HG03575 (cell line): Measurements from ENCODE around the gene KRT76.
"Not testable (repeated sequence)": the region's sequence is repeated elsewhere in the genome, so short reads cannot be mapped to it uniquely, and the experiment has no call there.

ENCODE experiments used
- ATAC-seq: cut with Tn5 transposase; IDR thresholded peaks from one replicate; pipeline ENCODE4 v1.9.1; 2021; ENCODE audit not compliant: unreplicated experiment, insufficient number of reproducible peaks, low FRiP score; ENCODE audit errors: extremely low read depth

KRT76 gene

DNA sequence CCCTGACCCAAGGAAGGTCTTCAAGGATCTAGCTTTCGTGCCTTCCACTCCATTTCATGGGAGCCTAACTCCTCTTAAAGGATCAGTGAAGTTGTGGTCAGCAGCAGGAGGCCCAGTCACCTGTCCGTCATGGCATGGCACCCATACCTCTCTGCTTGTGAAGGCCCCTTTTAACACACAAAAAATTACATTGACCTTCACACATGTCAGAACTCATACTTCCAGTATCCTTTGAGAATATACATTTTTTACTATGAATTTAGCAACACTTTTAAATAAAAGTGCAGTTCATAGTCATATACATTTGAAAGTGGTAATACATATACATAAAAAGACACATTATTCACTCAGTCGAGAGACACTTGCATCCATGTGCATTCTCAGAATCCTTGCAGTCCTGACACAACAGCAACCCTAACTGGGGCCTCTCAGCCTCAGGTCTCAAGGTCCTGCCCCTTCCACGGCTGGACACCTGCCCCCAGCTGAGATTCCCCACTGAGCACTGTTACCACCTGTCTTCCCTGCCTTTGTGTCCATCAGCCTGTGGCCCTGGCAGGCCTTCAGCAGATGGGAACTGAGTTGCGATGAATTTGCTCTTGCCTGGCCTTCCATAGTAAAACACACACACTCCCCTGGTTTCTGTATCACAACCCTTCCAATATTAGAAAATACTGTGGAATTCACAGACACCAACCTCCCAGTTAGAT is 22.5 kb upstream of the KRT76 start:
- no peak for ATAC-seq

DNA sequence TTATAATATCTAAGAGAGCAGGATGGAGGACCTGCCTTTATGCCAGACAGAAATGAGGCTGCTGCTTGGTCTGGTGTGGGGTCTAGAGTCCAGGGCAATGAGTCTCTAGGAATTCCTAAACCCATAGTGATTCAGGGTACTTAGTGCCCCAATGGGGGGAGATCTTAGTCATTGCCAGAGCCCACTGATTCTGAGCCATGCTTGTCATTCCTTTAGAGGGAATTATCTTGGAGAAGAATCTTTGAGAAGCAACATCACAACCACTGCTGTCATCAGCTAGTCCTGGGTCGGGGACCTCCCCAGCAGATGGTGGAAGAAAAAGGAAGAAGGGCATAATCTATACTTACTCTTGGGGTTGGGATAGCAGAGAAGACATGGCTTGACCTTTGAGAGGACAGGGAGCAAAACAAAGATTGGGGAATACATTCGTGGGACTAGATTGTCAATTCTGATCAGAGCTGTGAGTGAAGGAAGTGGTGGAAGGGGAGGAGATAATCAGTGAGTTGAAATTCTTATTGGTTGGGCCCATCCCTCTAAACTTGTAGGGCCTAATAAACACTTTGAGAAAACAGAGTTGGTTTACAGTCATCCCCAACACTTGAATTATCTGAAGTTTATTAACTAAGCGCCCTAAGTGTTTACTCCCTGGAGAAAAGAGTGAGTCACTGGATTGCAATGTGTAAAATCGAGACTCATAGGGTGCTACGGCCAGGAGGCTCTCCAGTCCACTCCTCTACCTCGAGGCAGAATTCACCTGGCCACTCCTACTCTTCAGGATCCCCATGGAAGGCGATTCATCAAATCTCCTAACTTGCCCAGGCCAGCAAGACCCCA is 21.7 kb upstream of the KRT76 start:
- no peak for ATAC-seq

DNA sequence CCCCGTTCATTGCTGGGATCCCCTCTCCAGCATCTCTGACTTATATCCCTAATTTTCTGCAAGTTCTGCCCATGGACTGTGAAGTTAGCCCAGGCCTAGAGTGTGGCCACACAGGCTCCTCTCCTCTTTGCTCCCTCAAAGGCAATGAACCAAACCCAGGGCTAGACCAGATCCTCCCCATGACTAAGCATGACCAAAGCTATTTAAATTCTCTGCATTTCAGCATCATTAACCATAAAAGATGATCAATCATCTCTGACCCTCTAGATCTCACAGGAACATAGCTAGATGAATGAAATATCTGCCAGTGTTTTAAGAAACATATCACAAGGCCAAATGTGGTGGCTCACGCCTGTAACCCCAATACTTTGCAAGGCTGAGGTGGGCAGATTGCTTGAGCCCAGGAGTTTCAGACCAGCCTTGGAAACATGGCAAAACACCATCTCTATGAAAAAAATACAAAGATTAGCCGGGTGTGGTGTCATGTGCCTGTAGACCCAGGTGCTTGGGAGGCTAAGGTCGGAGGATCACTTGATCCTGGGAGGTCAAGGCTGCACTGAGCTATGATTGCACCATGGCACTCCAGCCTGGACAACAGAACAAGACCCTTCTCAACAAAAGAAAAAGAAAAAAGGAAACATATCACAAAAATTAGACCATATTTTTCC is 21.0 kb upstream of the KRT76 start:
- no peak for ATAC-seq

DNA sequence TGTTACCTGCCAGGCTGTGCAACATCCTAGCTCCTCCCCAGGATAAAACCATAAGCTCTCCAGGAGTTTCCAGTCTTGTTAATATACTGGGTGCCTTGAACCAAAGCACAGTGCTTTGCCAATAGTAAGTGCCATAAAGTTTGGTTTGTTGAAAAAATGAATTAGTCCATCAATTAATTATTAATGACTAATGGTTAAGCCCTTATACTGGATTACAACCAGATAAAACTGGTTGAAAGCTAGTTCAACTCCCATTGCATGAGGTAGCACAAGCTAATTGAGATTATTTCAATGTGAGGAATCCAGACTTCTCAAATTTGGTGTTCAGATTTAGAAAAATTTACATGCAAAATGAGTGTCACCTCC is 20.4 kb upstream of the KRT76 start:
- no peak for ATAC-seq

DNA sequence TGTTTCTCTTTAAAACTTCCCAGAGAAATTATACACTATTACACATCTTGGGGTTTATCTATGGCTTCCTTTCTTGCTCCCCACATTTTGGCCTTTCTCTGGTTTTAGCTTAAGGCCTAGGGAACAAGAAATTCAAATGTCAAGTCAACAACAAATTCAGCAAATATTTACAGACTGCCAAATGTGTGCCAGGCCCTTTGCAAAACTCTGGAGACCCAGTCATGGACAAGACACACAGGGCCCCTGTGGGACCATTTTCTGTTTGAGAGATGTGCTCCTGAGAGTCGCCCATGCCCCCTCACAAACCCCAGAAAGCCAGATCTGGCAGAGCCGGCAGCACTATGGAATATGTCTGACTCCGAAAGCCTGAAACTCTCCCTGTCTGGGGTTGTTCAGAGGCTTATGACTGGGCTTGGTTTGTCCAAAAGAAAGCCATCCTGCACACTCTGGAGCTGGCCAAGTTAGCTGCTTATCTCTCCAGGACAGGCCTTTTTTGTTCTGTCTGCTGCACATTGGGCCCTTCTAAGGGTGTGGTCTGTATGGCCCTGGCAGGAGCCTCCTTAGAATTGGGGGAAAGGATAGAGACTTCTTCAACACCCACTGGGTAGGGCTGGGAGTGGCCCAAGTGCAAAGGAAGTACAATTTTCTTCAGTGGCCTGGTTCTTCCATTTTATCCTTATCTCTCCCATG is 19.8 kb upstream of the KRT76 start:
- no peak for ATAC-seq

DNA sequence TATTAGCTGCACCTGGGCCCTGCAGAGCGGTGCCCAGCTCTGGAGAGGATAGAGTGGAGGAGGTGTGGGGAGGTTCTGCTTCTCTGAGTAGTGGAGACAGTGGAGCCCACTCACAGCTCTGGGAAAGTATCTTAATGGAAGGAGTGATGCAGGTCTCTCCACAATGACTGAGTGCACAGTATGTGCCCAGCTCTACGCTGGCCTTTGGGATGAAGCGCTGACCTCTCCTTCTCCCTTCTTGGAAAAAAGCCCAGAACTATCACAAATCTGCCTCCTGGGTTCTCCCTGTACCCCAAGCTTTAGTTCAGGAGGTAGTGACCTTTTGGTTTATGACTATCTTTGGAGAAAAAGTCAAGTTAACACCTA is 19.3 kb upstream of the KRT76 start:
- no peak for ATAC-seq

DNA sequence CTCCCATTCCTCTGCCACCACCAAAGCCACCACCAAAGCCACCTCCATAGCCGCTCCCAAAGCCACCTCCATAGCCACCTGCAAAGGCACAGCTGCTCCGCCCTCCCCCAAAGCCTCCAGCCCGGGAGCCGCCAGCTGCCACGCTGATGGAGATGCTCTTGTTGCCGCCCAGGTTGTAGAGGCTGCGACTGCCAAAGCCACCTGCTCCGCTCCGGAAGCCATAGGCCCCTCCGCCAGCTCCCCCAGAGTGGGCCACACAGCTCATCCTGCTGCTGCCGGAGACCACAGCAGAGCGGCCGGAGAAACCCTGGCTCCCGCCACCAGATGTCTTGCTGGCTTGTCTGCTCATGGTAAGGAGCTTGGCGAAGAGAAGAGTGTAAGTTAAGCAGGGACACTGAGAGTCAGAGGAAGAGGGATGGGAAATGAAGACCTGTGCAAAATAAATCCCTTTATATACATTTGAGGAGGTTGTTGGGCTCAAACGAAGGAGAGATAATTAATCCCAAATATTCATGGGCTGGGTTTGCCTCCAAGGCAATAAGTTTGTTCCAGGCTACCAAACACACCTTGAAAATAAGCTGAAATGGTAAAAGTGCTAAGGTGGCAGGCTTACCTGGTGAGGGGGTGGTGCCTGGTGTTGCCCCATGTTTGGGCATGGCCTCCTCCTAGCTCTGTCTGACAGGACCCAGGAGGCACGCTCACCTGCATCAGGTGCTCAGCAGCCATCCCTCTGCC is 18.7 kb upstream of the KRT76 start, which contains the start of gene KRT3:
Gene KRT3 (minus strand): TSS at position 424 of the 735 bp plus-strand sequence. CDS start 75 bp downstream, at position 349.
- no peak for ATAC-seq

DNA sequence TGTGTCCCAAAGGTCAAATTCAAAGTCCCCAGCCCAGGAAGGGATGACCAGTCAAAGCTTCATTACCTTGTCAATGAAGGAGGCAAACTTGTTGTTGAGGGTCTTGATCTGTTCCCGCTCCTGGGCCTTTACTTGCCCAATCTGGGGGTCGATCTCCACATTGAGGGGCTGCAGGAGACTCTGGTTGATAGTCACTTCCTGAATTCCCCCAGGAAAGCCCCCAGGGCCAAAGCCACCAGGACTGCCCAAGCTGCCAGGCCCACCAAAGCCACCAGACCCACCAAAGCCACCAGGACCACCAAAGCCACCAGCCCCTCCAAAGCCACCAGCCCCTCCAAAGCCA is 18.2 kb upstream of the KRT76 start:
- ATAC-seq, result not testable (repeated sequence)

DNA sequence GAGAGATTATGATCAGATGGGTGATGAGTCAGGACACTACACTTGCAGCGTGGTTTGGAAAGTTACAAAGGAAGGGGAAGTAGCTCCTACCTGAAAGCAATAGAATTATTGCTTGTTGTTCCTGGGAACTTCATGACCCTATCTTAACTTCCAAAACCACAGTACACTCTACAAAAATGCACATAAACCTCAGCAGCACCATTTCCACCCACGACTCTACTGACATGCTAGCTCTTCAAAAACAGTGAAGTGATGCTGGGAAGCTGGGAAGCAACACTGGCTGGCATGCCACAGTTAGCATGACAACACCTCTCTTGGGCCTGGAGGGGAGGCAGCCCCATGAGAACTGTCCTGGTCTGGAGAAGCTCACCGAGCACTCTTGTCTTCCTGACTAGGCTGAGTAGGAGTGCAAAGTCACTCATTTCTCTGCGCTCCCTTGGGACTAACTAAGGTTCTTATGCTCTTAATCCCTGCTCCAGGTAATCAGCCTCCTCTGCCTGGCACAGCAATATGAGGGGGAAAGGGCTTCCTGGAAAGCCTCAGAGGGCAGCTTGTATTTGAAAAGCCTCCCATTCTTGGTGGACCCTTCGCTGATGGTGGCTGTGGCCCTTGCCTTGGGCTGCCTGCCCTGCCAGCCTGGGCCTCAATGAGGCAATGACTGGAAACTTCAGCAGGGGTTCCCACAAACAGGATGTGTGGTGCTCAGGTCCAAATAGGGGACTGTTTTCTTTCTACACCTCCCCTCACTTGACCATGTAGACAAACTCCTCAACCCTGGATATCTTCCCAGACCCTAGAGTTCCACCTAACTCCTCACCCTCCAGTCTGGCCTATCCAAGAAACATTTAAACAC is 17.6 kb upstream of the KRT76 start:
- no peak for ATAC-seq

DNA sequence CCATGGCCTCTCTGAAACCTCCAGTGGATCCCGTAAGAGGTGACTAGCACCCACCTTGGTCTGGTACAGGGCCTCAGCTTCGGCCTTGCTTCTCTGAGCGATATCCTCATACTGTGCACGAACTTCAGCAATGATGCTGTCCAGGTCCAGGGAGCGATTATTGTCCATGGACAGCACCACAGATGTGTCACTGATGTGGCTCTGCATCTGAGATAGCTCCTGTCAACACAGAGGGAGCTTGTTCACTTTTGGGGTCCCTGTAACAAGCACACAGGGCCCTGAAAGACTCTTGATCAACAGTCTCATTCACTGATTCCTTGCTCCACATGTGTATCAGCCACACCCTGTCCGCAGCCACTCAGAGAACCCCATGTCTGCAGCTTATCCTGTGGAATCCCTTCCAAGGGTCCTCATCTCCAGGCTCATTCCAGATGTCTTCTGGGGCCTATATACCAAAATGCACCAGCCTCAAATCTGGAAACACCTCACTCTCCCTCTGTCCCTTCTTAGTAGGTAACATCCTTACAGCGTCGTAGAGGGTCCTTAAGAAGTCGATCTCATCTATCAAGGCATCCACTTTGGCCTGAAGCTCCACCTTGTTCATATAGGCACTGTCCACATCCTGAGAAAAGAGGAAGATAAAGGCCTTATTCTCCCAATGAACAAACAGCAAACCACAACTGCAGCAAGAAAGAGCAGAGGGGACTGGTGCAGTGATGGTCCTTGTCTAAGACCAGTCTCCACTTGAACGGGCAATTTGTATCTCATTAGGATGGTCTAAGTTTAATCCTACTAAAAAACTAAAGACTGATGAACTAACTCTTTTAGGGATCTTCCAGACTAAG is 15.3 kb upstream of the KRT76 start:
- ATAC-seq, result no peak

DNA sequence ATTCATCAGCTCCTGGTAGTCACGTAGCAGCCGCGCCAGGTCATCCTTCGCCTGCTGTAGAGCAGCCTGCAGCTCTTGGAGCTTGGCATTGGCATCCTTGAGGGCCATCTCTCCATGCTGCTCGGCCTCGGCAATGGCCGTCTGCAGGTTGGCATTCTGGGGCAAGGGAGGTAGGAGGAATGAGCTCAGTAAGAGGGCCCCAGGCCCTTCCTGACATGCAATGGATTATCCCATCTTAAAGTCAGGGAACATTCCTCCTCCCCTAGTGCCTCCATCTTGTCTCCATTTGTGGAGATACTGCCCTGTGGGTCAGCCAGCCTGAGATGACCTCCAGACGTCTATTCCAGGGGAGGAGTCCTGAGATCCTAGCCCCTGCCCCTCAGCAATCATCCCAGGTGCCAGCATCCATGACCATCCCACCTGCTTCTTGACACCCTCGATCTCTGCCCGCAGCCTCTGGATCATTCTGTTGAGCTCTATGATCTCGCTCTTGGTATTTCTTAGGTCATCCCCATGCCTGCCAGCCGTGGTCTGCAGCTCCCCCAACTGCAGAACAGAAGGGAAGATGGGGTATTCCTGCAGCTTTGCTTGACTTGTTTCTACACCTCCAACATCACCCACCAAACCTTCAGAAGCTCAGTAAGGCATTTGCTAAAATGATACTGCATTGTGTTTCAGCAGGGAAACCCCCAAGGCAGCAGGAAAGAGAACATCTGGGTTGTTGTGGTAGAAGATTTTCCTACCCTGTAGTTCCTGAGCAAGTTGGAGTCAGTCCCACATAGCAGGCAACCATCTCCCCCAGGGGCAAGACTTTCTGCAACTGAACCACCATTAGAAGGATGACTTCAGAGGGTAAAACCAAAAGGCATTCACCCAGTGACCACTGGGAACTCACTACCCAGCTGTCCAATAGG is 14.4 kb upstream of the KRT76 start:
- ATAC-seq, result no peak

DNA sequence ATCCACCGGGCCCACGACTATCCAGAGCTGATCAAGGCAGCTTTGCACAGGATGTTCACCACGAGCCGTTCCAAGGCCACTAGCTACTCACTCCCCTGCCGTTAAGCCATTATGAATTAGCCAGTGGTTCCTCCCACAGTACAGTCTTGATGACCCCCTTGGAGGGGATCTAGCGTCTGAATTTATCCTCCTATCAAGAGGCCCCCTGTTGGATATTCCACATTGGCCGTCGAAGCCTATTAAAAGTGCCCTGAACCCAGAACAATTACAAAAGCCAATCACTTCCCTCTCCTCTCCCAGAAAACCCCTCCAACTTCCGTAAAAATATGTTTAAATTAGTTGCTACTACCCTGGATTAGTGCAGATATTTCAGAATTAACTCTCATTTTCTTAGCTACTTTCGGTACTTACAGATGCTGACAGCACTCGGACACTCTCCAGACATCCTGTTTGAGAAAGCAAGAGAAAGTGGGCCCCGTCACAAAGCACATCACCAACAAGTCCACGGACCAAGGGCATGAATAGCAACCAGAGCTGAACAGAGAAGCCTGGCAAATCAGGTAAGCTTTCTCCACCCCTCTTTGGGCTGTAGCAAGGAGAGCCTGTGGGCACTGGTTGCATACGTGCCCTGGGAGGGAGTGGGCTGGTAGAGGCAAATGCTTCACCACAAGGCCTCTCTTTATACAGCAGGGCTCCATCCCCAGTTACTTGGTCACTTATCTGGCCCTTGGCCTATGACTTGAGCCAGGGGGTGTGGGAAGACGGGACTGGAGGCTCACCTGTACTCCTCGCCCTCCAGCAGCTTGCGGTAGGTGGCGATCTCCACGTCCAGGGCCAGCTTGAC is 13.5 kb upstream of the KRT76 start:
- no peak for ATAC-seq

DNA sequence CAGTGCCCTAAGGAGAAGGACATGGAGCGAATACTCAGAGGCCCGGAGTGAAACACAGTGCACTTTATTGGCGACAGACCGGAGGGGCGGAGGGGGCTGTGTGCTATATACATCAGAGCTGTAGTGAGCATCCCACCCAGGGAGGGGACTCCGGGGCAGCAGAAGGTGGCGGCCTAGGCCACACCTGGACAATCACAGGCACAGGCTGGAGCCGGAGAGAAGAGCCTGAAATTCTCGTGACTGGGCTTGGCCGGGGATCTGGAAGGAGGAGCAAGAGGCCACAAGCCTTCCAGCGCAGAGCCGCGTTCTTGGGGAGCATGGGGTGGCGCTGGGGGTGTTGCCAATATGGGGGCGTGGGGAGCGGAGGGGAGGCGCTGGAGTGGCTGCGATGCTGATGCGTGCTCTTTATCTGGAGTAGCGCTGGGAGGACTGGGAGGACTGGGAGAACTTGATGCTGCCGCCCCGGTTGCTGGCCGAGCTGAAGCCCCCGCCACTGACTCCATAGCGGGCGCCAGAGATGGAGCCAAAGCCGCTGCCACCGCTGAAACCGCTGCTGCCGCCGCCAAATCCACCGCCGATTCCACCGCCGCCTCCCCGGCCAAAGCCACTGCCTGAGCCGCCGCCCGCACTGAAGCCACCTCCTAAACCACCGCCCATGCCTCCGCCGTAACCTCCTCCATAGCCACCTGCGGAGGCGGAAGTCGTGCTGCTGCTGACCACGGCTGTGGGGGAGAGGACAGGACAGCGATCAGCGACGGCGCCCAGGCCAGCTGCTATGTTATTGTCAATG is 12.7 kb upstream of the KRT76 start:
- ATAC-seq, result no peak

DNA sequence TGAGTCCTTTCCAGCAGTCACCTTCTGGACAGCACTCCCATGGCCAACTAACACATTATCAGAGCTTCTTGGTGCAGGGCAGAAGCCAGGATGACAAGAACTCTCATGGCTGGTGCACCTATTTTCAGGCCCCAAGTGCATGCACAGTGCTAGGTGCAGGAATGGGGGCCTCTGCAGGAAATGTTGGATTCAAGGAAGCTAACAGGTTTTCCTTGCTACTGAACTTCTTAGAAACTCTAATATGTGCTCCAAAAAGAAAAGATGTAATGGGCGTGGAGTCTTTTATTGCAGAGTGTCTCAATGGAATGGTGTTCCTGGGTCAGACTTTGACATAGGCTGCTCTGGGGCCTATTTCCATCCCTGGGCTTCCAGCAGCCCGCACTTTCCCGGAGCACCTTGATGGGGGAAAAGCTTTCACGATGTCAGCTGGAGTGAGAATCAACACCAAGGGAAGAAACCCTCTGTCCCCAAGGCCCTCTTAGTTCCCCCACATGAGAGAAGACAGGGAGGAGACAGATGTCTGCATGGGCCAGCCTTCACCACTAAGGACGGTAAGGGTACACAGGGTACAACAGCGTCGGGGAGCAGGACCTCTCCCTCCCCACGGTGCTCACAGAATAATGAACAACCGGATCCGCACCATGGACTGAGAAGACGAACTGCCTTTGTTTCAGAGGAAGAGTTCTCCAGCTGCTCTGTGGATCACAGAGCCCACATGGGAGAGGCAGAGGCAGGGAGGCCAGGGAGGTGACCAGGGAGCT is 11.9 kb upstream of the KRT76 start:
- no peak for ATAC-seq
